ENCODE measurements around the gene RGS19.

GRCh38 chr20:64040231-64041039 lies 38.9 kb downstream of the RGS19 start:
- TF ChIP-seq CTCF (IDR thresholded peaks at IDR 0.05) (no peak), POLR2A (IDR thresholded peaks at IDR 0.05) (no peak)
